Smooth muscle cell (in vitro differentiated cells): ENCODE results near the gene ATP5IF1. TPM values are rescaled to one million over a fixed set of nuclear protein-coding genes. Genes with fewer than 3 reads are reported as not detected.

Source experiments
- DNase-seq: peaks from one replicate; lab custom pipeline; 2025; ENCODE audit not compliant: unreplicated experiment; lab: John Stamatoyannopoulos, UW
- H2AFZ ChIP-seq: fragments of 200-600 bp; sonication (generic); 2 replicates; pipeline ENCODE4 v1.6.0; 2016; ENCODE audit warnings: antibody characterized with exemption, low read depth, mild to moderate bottlenecking
- H3F3A ChIP-seq: fragments of 200-600 bp; sonication (generic); 2 replicates; pipeline ENCODE4 v1.6.0; 2017; ENCODE audit warnings: antibody characterized with exemption, low read depth
- H3K27ac ChIP-seq: fragments of 200-600 bp; sonication (generic); 2 replicates; pipeline ENCODE4 v1.5.1; 2016; ENCODE audit warnings: low read depth, mild to moderate bottlenecking
- H3K27me3 ChIP-seq: fragments of 200-600 bp; sonication (generic); 2 replicates; pipeline ENCODE4 v1.6.1; 2016; ENCODE audit warnings: low read depth, mild to moderate bottlenecking
- H3K36me3 ChIP-seq: fragments of 200-600 bp; sonication (generic); 2 replicates; pipeline ENCODE4 v1.5.1; 2016; ENCODE audit warnings: low read depth
- H3K4me1 ChIP-seq: fragments of 200-600 bp; sonication (generic); 2 replicates; pipeline ENCODE4 v1.5.1; 2016; ENCODE audit warnings: low read depth
- H3K4me2 ChIP-seq: fragments of 200-600 bp; sonication (generic); 2 replicates; pipeline ENCODE4 v1.6.0; 2016; ENCODE audit warnings: mild to moderate bottlenecking
- H3K4me3 ChIP-seq: fragments of 200-600 bp; sonication (generic); 2 replicates; pipeline ENCODE4 v1.5.1; 2016; ENCODE audit warnings: mild to moderate bottlenecking
- H3K79me2 ChIP-seq: fragments of 200-600 bp; sonication (generic); 2 replicates; pipeline ENCODE4 v1.6.0; 2016; ENCODE audit warnings: low read depth, mild to moderate bottlenecking
- H3K9ac ChIP-seq: fragments of 200-600 bp; sonication (generic); 2 replicates; pipeline ENCODE4 v1.6.0; 2016; ENCODE audit warnings: low read depth
- H3K9me3 ChIP-seq: fragments of 200-600 bp; sonication (generic); replicated peaks from 2 replicates; pipeline ENCODE4 v1.5.1; 2016; ENCODE audit warnings: low read depth
- H4K20me1 ChIP-seq: fragments of 200-600 bp; sonication (generic); 2 replicates; pipeline ENCODE4 v1.6.0; 2016; ENCODE audit warnings: low read depth
- WGBS: methylation state at CpG from one replicate; pipeline ENCODE4 v1.1.7; 2016; ENCODE audit warnings: low lambda C conversion rate; 5-methylcytosine and 5-hydroxymethylcytosine counted together
- polyA plus RNA-seq: library from polyadenylated mRNA; unstranded; fragments of >200 nt; fragmentation: Nextera tagmentation; extraction: Ambion mirVana; gene quantifications from 2 replicates; pipeline ENCODE4 v1.2.1, GENCODE V29; 2016
- total RNA-seq: library from RNA; depleted of rRNA; stranded (reverse); fragments of >200 nt; gene quantifications from 2 replicates; pipeline ENCODE4 v1.2.3, GENCODE V29; 2014
- TF ChIP-seq, protein P1 (sequence below): fragments of 200-600 bp; sonication (generic); IDR thresholded peaks from 2 replicates; pipeline ENCODE4 v1.5.1; 2017; ENCODE audit warnings: borderline replicate concordance, mild to moderate bottlenecking, antibody characterized with exemption; ENCODE audit not compliant: insufficient read depth, poor library complexity, severe bottlenecking

The ATP5IF1 gene
- total and polyA plus RNA-seq, 2 experiments from 2014 or later, result 460 to 550 TPM

DNA sequence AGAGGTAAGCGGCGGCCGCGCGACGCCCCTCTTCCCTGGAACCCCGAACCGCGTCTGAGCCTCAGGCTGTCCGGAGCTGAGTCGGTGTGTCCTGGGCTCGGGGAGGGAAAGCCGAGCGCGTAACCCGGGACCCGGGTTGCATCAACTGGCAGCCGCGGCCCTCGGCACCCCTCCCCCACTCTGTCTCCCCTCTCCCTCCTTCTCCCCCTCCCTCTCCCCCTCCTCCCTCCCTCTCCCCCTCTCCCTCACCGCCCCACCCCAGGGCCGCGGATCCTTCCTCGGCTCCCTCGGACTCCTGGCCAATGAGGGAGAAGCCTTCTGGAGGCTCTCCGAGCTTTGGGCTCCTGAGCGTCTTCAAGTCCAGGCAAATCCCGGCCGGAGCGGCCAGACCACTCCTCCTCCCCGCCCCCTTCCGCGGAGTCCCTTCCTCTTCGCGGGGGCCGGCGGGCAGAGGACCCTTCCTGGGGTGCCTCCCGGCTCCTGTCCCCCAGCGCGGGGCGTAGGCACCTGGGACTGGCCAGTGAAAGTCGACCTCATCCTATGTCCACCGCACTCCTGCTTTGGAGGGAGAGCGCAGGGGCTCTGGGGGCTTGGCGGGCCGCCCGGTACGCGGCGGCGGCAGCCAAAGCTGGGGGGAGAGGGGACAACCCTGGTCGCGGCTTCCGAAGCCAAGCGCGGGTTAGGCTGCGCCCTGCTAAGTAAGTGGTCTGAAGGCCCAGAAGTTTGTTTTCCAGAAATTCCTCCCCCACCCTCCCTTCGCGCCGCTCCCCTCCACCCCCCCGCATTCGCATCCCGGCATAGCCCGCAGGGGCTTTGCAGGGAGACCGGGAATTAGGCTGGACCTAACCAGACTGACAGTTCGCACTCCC is 24.2 kb downstream of the ATP5IF1 start:
- Histone ChIP-seq H3K36me3 (no peaks in the 10 kb centered on the region), H2AFZ (no peak overlapping the region), H3K4me1 (peaks cover 11% of the 10 kb centered on the region), H3K4me2 (peak overlapping the region; percentile 80), H3K4me3 (peak overlapping the region; percentile 100), H3K27ac (peak overlapping the region; percentile 91), H3F3A (no peaks in the 10 kb centered on the region), H3K9ac (peak overlapping the region; percentile 96), H4K20me1 (peaks cover 51% of the 10 kb centered on the region), H3K9me3 (no peaks in the 10 kb centered on the region), H3K79me2 (peaks cover 58% of the 10 kb centered on the region), H3K27me3 (no peaks in the 10 kb centered on the region)
- 2% methylated on average over 34 of the region's 66 CpGs for WGBS
- TF ChIP-seq, protein P1, sequence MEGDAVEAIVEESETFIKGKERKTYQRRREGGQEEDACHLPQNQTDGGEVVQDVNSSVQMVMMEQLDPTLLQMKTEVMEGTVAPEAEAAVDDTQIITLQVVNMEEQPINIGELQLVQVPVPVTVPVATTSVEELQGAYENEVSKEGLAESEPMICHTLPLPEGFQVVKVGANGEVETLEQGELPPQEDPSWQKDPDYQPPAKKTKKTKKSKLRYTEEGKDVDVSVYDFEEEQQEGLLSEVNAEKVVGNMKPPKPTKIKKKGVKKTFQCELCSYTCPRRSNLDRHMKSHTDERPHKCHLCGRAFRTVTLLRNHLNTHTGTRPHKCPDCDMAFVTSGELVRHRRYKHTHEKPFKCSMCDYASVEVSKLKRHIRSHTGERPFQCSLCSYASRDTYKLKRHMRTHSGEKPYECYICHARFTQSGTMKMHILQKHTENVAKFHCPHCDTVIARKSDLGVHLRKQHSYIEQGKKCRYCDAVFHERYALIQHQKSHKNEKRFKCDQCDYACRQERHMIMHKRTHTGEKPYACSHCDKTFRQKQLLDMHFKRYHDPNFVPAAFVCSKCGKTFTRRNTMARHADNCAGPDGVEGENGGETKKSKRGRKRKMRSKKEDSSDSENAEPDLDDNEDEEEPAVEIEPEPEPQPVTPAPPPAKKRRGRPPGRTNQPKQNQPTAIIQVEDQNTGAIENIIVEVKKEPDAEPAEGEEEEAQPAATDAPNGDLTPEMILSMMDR, result no peak
- peak; percentile 52 for DNase-seq

DNA sequence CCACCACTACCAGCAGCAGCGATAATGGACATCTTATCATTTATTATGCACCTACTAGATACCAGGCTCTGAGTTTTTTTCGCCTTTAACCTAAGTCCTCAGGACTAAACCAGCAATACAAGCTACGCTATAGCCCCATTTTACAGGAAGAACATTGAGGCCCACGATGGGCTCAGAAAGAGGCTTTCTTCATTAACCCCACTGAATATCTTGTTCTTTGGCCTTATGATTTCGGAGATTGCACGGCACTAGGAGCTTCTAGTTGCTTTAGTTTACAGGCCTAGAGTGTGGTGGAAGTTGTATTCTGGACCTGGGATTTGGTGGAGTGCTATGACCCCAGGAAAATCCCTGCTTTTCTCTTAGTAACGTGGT is 24.9 kb downstream of the ATP5IF1 start:
- peaks cover 58% of the 10 kb centered on the region for H4K20me1 ChIP-seq
- TF ChIP-seq, protein P1, result no peak
- H3K9me3 ChIP-seq, result no peaks in the 10 kb centered on the region
- no peaks in the 10 kb centered on the region for H3F3A ChIP-seq
- H3K27me3 ChIP-seq, result no peaks in the 10 kb centered on the region
- H3K4me3 ChIP-seq, result peak overlapping the region; percentile 100
- no peak for DNase-seq
- H3K27ac ChIP-seq, result peak overlapping the region; percentile 15
- peaks cover 12% of the 10 kb centered on the region for H3K4me1 ChIP-seq
- 32% methylated on average over 7 of the region's 7 CpGs for WGBS
- no peak overlapping the region for H2AFZ ChIP-seq
- H3K4me2 ChIP-seq, result peak overlapping the region; percentile 80
- H3K9ac ChIP-seq, result peak overlapping the region; percentile 96
- peaks cover 64% of the 10 kb centered on the region for H3K79me2 ChIP-seq
- no peaks in the 10 kb centered on the region for H3K36me3 ChIP-seq

DNA sequence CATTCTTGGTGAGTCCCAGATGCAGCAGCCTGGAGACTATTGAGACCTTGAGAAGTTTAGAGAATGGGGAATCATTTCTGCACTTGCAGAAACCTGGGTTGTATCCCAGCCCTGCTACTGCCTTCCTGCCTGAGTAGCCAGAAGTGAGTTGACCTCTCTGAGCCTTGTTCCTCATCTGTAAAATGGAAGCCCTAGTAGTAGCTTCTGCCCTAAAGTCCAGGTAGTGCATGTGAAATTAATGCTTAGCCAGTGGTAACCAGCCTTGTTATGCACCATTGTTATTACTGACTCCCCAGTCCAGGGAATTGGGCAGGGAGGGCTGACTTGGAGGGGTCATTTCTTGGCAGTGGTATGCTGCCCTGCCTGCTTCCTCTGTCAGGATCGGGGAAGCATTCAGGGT is 29.0 kb downstream of the ATP5IF1 start:
- Histone ChIP-seq H3K9me3 (no peaks in the 10 kb centered on the region), H3K9ac (no peak overlapping the region), H4K20me1 (peaks cover 99% of the 10 kb centered on the region), H2AFZ (no peak overlapping the region), H3F3A (no peaks in the 10 kb centered on the region), H3K79me2 (peaks cover 100% of the 10 kb centered on the region), H3K4me3 (no peak overlapping the region), H3K27me3 (no peaks in the 10 kb centered on the region), H3K4me1 (peaks cover 21% of the 10 kb centered on the region), H3K4me2 (peak overlapping the region; percentile 12), H3K27ac (no peak overlapping the region), H3K36me3 (no peaks in the 10 kb centered on the region)
- 94% methylated on average over 1 of the region's 1 CpG for WGBS
- TF ChIP-seq, protein P1, result no peak
- DNase-seq, result no peak
